HCT116 (cell line): ENCODE data around the gene TRMT10B. TPM values are rescaled to one million over a fixed set of nuclear protein-coding genes. Genes with fewer than 3 reads are reported as not detected.

Experiments
- ATAC-seq: fragments of 200-7000 bp; cut with Tn5 transposase; 2 replicates; pipeline ENCODE4 v1.9.1; 2020; ENCODE audit warnings: mild to moderate bottlenecking, moderate library complexity
- BruUV-seq: library from RNA; stranded (reverse); fragments of 400-500 nt; replicated peaks from 2 replicates; lab custom pipeline; 2021; lab: Mats Ljungman, UMichigan
- CTCF ChIA-PET: fragments of 300-600 bp; sonication (Branson Sonifier 250); formaldehyde crosslinking; loops from one replicate; lab custom pipeline; 2021; ENCODE audit warnings: antibody characterized with exemption; lab: Charles Lee
- POLR2A ChIA-PET: fragments of 300-600, 350-600 bp; sonication (Branson Sonifier 250); formaldehyde crosslinking; loops from one replicate; lab custom pipeline; 2021; ENCODE audit warnings: antibody characterized with exemption; lab: Charles Lee
- RAD21 ChIA-PET, 2 experiments: fragments of 300-600 bp; sonication (Branson Sonifier 250); formaldehyde crosslinking; loops; one replicate each; lab custom pipeline; 2023; ENCODE audit warnings: low total read pairs in 2 of 2; ENCODE audit not compliant: uncharacterized antibody in 2 of 2, unreplicated experiment in 2 of 2, low non-redundant PET in 1 of 2; lab: Charles Lee
- DNase-seq: peaks from one replicate; pipeline ENCODE4 v3.0.0-alpha.2; 2010; ENCODE audit warnings: low read depth, low spot score
- H2AFZ ChIP-seq: fragments of 200-600 bp; shearing (Covaris generic), sonication (generic); 2 replicates; pipeline ENCODE4 v1.6.1; 2017; ENCODE audit warnings: low read depth, mixed run types, mixed read lengths, antibody characterized with exemption, low read length; ENCODE audit not compliant: poor library complexity, severe bottlenecking
- H3K27ac ChIP-seq: 2 replicates; pipeline ENCODE4 v1.5.1; 2012; ENCODE audit warnings: low read depth, low read length
- H3K27me3 ChIP-seq: fragments of 200-600 bp; sonication (generic); 2 replicates; pipeline ENCODE4 v1.6.1; 2016; ENCODE audit warnings: mixed run types, low read length, mixed read lengths; ENCODE audit not compliant: insufficient read depth
- H3K36me3 ChIP-seq, 2 experiments: fragments of 200-500 bp in 1 of 2; fragments of 200-600 bp in 1 of 2; sonication (Bioruptor generic) in 1 of 2; sonication (generic) in 1 of 2; 2 replicates each; pipeline versions ENCODE4 v1.5.1 to v1.6.1; 2014 to 2016; ENCODE audit warnings: low read length in 2 of 2, inconsistent platforms in 1 of 2, mixed read lengths in 1 of 2, mixed run types in 1 of 2; ENCODE audit not compliant: insufficient read depth in 2 of 2, control insufficient read depth in 1 of 2
- H3K4me1 ChIP-seq, 2 experiments: fragments of 200-600 bp in 1 of 2; sonication (generic) in 1 of 2; 2 replicates each; pipeline versions ENCODE4 v1.5.1 to v1.6.1; 2012 to 2017; ENCODE audit warnings: low read length in 2 of 2, inconsistent platforms in 1 of 2, mild to moderate bottlenecking in 1 of 2, mixed read lengths in 1 of 2, mixed run types in 1 of 2, moderate library complexity in 1 of 2; ENCODE audit not compliant: insufficient read depth in 2 of 2, control insufficient read depth in 1 of 2
- H3K4me2 ChIP-seq: fragments of 200-600 bp; sonication (generic); 2 replicates; pipeline ENCODE4 v1.6.1; 2017; ENCODE audit warnings: mixed run types, low read length, mixed read lengths
- H3K4me3 ChIP-seq, 2 experiments: fragments of 200-600 bp in 1 of 2; sonication (generic) in 1 of 2; replicated peaks in 1 of 2; 2 replicates each; pipeline ENCODE4 v1.5.1; 2011 to 2016; ENCODE audit warnings: low read length in 2 of 2, control low read depth in 1 of 2, low read depth in 1 of 2, mild to moderate bottlenecking in 1 of 2, mixed read lengths in 1 of 2, mixed run types in 1 of 2
- H3K79me2 ChIP-seq: fragments of 200-600 bp; sonication (generic); 2 replicates; pipeline ENCODE4 v1.6.1; 2017; ENCODE audit warnings: mild to moderate bottlenecking, mixed run types, low read length, moderate library complexity, mixed read lengths; ENCODE audit not compliant: insufficient read depth
- H3K9ac ChIP-seq: fragments of 200-600 bp; sonication (generic); 2 replicates; pipeline ENCODE4 v1.6.1; 2016; ENCODE audit warnings: low read length, mixed read lengths
- H3K9me2 ChIP-seq: fragments of 200-600 bp; sonication (generic), shearing (Covaris generic); 2 replicates; pipeline ENCODE4 v1.6.1; 2017; ENCODE audit warnings: mixed run types, mild to moderate bottlenecking, moderate library complexity; ENCODE audit not compliant: insufficient read depth
- H3K9me3 ChIP-seq, 2 experiments: fragments of 200-500 bp in 1 of 2; fragments of 200-600 bp in 1 of 2; sonication (Bioruptor generic) in 1 of 2; sonication (generic) in 1 of 2; 2 replicates each; pipeline ENCODE4 v1.6.1; 2014 to 2017; ENCODE audit warnings: low read length in 2 of 2, mixed read lengths in 2 of 2, inconsistent platforms in 1 of 2, low read depth in 1 of 2, mild to moderate bottlenecking in 1 of 2, mixed run types in 1 of 2, moderate library complexity in 1 of 2; ENCODE audit not compliant: control insufficient read depth in 1 of 2, insufficient read depth in 1 of 2
- H4K20me1 ChIP-seq: fragments of 200-600 bp; sonication (generic), shearing (Covaris generic); 2 replicates; pipeline ENCODE4 v1.6.1; 2017; ENCODE audit warnings: mixed run types, mild to moderate bottlenecking, moderate library complexity; ENCODE audit not compliant: insufficient read depth
- CBX3 ChIP-seq: IDR thresholded peaks from 2 replicates; pipeline ENCODE4 v1.6.1; 2012; ENCODE audit warnings: low read depth
- ELF1 ChIP-seq: IDR thresholded peaks from 2 replicates; pipeline ENCODE4 v1.6.1; 2012; ENCODE audit warnings: low read depth, borderline replicate concordance
- EZH2phosphoT487 ChIP-seq: fragments of 200-600 bp; IDR thresholded peaks from 2 replicates; pipeline ENCODE4 v1.6.1; 2018; ENCODE audit warnings: antibody characterized with exemption, borderline replicate concordance
- FOSL1 ChIP-seq: IDR thresholded peaks from 2 replicates; pipeline ENCODE4 v1.6.1; 2012; ENCODE audit warnings: low read depth
- POLR2A ChIP-seq: IDR thresholded peaks from 2 replicates; pipeline ENCODE4 v1.7.0; 2011; ENCODE audit warnings: borderline replicate concordance; ENCODE audit not compliant: insufficient read depth, insufficient read length; ENCODE audit errors: extremely low read depth
- POLR2AphosphoS5 ChIP-seq: IDR thresholded peaks from 2 replicates; pipeline ENCODE4 v1.6.1; 2011; ENCODE audit warnings: mild to moderate bottlenecking, low read depth, low read length, moderate library complexity
- SIN3A ChIP-seq: IDR thresholded peaks from 2 replicates; pipeline ENCODE4 v1.6.1; 2012; ENCODE audit warnings: low read depth
- SP1 ChIP-seq: IDR thresholded peaks from 2 replicates; pipeline ENCODE4 v1.6.1; 2012; ENCODE audit warnings: low read depth
- SRF ChIP-seq: IDR thresholded peaks from 2 replicates; pipeline ENCODE4 v1.6.1; 2012; ENCODE audit warnings: low read depth
- TCF7L2 ChIP-seq: IDR thresholded peaks from 2 replicates; pipeline ENCODE4 v1.7.0; 2011; ENCODE audit warnings: borderline replicate concordance, inconsistent platforms; ENCODE audit not compliant: insufficient read depth, insufficient read length; ENCODE audit errors: extremely low read depth
- YY1 ChIP-seq: IDR thresholded peaks from 2 replicates; pipeline ENCODE4 v1.6.1; 2011; ENCODE audit warnings: low read length, low read depth, moderate library complexity, mild to moderate bottlenecking; ENCODE audit not compliant: insufficient replicate concordance; ENCODE audit errors: extremely low read depth
- ZNF274 ChIP-seq: fragments of 200-500 bp; sonication (Bioruptor generic); IDR thresholded peaks from 2 replicates; pipeline ENCODE4 v1.6.1; 2014; ENCODE audit warnings: mild to moderate bottlenecking, low read depth, low read length, inconsistent platforms
- intact Hi-C: fragments of 100-400 bp; cut with micrococcal nuclease; formaldehyde crosslinking; loops from 2 replicates; pipeline ENCODE4 v1.10.0; 2022
- total RNA-seq: library from RNA; stranded (reverse); gene quantifications from one replicate; pipeline ENCODE4 v1.2.1, GENCODE V29; 2021; ENCODE audit not compliant: unreplicated experiment
- TF ChIP-seq, protein P1 (sequence below): IDR thresholded peaks from 2 replicates; pipeline ENCODE4 v1.6.1; 2012; ENCODE audit warnings: low read depth
- TF ChIP-seq, protein P2 (sequence below): IDR thresholded peaks from 2 replicates; pipeline ENCODE4 v1.6.1; 2012
- TF ChIP-seq, protein P3 (sequence below): IDR thresholded peaks from 2 replicates; pipeline ENCODE4 v1.6.1; 2012
- TF ChIP-seq, protein P4 (sequence below): IDR thresholded peaks from 2 replicates; pipeline ENCODE4 v1.6.1; 2011; ENCODE audit warnings: mild to moderate bottlenecking, low read length, moderate library complexity; ENCODE audit not compliant: insufficient replicate concordance; ENCODE audit errors: extremely low read depth

The TRMT10B gene
- total RNA-seq, 1 experiment from 2014 or later, result 5.5 TPM

DNA sequence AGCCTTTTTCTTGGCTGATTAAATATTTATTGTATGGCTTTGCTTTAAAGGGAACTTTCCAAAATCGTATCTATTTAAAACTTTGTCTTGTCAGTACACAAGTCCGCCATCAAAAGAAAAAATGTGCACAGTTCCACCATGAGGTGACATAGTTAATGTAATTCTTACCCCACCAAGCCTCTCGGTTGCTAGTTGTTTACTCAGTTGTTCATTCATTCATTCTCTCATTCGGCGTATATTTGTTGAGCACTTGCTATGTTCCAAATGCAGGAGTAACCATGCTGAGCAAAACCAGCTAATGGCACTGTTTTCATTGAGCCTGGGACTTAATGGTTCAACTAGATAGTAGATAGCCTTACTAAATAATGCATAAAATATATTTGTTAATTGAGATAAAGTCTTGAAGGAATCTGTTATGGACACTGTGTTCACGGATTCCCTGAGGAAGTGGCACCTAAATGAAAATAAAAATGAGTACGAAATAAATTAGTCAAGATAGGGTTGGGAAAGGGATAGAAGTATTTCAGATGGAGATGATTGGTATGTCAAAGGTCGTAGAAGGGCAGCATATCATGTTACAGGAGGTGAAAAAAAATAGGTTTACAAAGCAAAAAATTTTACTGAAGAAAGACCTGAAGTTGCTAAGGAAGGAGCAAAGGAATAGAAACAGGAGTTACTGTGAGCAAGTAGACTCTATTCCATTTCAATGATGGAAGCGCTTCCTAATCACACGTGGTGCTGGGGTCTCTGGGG is 48.5 kb downstream of the TRMT10B start:
- Histone ChIP-seq H3K27me3 (no peaks in the 10 kb centered on the region), H3K36me3 (0 out of 4 replicates have a peak, but pooled peaks cover 0 to 4% of the 10 kb centered on the region in 2 experiments), H3K9ac (peak overlapping the region; percentile 84), H3K79me2 (peaks cover 63% of the 10 kb centered on the region), H3K4me1 (peaks cover 10 to 20% of the 10 kb centered on the region in 2 experiments; a peak in 3 of 4 replicates), H3K4me3 (peak overlapping the region; percentile 77 to 87), H3K9me3 (no peaks in the 10 kb centered on the region), H4K20me1 (peaks cover 6% of the 10 kb centered on the region; the same call in 1 of the 2 replicates), H3K27ac (peak overlapping the region; percentile 91; the same call in 1 of the 2 replicates), H3K4me2 (peak overlapping the region; percentile 87), H2AFZ (no peak overlapping the region), H3K9me2 (no peaks in the 10 kb centered on the region)
- TF ChIP-seq ELF1, result no peak
- TF ChIP-seq CBX3, result no peak
- TF ChIP-seq TCF7L2, result no peak
- TF ChIP-seq, protein P1, sequence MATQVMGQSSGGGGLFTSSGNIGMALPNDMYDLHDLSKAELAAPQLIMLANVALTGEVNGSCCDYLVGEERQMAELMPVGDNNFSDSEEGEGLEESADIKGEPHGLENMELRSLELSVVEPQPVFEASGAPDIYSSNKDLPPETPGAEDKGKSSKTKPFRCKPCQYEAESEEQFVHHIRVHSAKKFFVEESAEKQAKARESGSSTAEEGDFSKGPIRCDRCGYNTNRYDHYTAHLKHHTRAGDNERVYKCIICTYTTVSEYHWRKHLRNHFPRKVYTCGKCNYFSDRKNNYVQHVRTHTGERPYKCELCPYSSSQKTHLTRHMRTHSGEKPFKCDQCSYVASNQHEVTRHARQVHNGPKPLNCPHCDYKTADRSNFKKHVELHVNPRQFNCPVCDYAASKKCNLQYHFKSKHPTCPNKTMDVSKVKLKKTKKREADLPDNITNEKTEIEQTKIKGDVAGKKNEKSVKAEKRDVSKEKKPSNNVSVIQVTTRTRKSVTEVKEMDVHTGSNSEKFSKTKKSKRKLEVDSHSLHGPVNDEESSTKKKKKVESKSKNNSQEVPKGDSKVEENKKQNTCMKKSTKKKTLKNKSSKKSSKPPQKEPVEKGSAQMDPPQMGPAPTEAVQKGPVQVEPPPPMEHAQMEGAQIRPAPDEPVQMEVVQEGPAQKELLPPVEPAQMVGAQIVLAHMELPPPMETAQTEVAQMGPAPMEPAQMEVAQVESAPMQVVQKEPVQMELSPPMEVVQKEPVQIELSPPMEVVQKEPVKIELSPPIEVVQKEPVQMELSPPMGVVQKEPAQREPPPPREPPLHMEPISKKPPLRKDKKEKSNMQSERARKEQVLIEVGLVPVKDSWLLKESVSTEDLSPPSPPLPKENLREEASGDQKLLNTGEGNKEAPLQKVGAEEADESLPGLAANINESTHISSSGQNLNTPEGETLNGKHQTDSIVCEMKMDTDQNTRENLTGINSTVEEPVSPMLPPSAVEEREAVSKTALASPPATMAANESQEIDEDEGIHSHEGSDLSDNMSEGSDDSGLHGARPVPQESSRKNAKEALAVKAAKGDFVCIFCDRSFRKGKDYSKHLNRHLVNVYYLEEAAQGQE, result no peak
- no peak for TF ChIP-seq FOSL1
- no peak for TF ChIP-seq SP1
- TF ChIP-seq, protein P2, sequence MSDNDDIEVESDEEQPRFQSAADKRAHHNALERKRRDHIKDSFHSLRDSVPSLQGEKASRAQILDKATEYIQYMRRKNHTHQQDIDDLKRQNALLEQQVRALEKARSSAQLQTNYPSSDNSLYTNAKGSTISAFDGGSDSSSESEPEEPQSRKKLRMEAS, result no peak
- TF ChIP-seq SRF, result no peak
- TF ChIP-seq SIN3A, result no peak
- TF ChIP-seq YY1, result no peak
- no peak for TF ChIP-seq POLR2A
- no peak for TF ChIP-seq POLR2AphosphoS5
- TF ChIP-seq EZH2phosphoT487, result no peak
- TF ChIP-seq, protein P3, sequence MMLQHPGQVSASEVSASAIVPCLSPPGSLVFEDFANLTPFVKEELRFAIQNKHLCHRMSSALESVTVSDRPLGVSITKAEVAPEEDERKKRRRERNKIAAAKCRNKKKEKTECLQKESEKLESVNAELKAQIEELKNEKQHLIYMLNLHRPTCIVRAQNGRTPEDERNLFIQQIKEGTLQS, result no peak
- TF ChIP-seq, protein P4, sequence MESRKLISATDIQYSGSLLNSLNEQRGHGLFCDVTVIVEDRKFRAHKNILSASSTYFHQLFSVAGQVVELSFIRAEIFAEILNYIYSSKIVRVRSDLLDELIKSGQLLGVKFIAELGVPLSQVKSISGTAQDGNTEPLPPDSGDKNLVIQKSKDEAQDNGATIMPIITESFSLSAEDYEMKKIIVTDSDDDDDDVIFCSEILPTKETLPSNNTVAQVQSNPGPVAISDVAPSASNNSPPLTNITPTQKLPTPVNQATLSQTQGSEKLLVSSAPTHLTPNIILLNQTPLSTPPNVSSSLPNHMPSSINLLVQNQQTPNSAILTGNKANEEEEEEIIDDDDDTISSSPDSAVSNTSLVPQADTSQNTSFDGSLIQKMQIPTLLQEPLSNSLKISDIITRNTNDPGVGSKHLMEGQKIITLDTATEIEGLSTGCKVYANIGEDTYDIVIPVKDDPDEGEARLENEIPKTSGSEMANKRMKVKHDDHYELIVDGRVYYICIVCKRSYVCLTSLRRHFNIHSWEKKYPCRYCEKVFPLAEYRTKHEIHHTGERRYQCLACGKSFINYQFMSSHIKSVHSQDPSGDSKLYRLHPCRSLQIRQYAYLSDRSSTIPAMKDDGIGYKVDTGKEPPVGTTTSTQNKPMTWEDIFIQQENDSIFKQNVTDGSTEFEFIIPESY, result no peak
- no peak for TF ChIP-seq ZNF274
- DNase-seq (no peak), ATAC-seq (no peak)
- RAD21 ChIA-PET, result no interaction called here
- TSS peak; percentile 69 for BruUV-seq
- POLR2A ChIA-PET, result no interaction called here
- CTCF ChIA-PET, result interaction anchor here (1.2 kb wide), 1 partner anchor 17 kb away, joined by 3 read pairs; the partner anchor contains the start of gene EXOSC3
- intact Hi-C loops, result loop anchor here (2.0 to 5.0 kb wide), 2 partner anchors 29 to 100 kb away; partner anchors contain the start of gene SLC25A51
